GM19395 (cell line): ENCODE measurements around the gene GBX1.

Experiments
- ATAC-seq: cut with Tn5 transposase; IDR thresholded peaks from one replicate; pipeline ENCODE4 v1.9.1; 2021; ENCODE audit warnings: mild to moderate bottlenecking, moderate library complexity; ENCODE audit not compliant: unreplicated experiment

GBX1 gene

GRCh38 chr7:151167197-151167961 lies at the start of gene GBX1:
Gene GBX1, minus strand, starts transcription at chr7:151167694. Its CDS starts 146 bp downstream, at chr7:151167548.
- ATAC-seq: no peak

GRCh38 chr7:151215396-151215795 lies 47.9 kb upstream of the GBX1 start:
- ATAC-seq: no peak

- no peak for ATAC-seq
Measured at GRCh38 chr7:151213826-151214225, 46.3 kb upstream of the GBX1 start.

- no peak for ATAC-seq
Measured at GRCh38 chr7:151212626-151213025, 45.1 kb upstream of the GBX1 start.

DNA sequence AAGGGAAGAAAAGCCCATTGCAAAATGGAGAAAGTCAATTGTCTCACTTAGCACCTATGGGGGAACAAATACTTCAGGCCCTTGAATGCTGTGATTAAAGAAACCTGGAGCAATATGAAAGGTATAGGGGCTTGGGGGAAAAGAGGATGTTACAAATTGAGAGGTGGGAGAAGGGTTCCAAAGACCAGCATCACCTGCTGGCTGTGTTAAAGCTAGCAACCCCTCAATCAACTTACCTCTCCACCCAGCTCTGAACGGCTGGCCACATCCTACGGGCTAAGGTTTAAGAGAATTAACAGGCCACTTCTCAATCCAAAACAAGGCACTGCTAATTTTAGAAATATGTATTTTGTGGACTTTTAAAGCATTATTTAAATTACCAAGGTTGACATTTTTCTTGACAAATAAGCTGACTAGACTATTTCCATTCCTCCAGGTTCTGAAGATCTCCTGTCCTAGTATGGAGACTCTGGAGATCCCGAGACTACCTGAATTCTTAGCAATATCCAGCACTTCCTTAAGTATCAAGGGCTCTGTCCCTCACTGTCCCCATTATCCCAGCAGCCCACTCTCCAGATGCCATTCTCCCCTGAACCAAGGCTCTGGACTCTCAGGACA lies 43.8 kb upstream of the GBX1 start:
- no peak for ATAC-seq

DNA sequence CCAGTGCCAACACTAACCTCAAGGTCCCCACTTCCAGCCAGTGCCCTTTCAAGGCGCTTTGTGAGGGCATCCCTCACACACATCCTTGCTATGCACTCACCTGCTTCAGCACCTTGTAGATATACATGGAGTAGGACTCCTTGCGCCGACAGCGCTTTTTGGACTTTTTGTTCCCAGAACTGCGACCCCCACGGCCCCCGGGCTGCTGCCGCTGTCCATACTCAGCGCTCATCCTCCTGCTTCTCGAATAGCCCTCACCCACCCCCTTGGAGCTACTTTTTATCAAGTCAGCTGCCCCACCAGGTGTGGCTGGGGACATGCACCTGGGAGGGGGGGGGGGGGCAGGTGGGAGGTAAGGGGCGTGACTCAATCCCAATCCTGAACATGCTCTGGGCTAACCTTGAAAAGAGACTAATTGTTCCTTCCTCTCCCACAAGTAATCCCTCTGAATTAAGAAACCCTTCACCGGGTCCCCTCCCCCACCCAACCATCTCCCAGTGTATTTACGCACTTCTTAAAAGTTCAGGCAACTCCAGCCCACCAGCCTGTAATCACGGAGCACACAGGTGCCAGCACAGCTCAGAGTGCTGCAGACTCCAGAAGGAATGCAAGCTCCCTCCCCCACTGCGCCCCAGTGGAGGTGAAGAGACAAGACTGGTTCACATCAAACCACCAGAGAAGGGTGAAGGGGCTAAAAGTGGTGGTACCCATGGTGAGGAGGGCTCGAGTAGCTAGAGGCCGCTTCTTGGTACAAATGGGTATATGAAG lies 42.8 kb upstream of the GBX1 start, which contains the start of gene H2BK1:
H2BK1 (minus strand) TSS at position 402 of the 768 bp plus-strand sequence; CDS start at position 232, 170 bp downstream.
- no peak for ATAC-seq

- no peak for ATAC-seq
Measured at GRCh38 chr7:151209588-151209987, 42.1 kb upstream of the GBX1 start.

DNA sequence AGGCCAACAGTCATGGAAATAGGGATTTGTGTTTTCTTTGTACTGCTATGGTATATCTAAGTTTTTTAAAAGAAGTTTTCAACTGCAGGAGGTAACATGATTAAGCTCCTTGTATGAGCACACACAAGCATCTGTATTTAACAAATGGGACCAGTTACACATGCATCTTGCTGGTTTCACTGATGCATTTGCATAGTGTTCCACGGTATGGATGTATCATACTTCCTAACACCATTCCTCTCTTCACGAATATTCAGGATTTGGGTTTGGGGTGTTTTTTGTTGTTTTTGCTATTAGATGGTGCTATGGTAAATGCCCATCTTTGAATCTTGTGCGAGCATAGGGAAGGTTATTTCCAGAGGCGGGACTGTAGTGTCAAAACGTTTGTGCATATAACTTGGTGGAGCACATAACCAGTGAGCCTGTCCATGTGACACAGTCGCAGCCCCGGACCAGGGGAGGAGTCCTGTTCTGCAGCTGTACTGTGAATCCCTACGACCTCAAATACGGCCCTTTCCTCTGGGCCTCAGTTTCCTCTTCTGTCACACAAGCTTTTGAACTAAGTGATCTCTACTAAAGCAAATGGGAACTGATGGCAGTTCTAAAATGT lies 40.9 kb upstream of the GBX1 start:
- ATAC-seq: no peak

- no peak for ATAC-seq
Measured at GRCh38 chr7:151207804-151208203, 40.3 kb upstream of the GBX1 start.

GRCh38 chr7:151207315-151207714 lies 39.8 kb upstream of the GBX1 start:
- no peak for ATAC-seq

GRCh38 chr7:151206914-151207313 lies 39.4 kb upstream of the GBX1 start:
- ATAC-seq: no peak

DNA sequence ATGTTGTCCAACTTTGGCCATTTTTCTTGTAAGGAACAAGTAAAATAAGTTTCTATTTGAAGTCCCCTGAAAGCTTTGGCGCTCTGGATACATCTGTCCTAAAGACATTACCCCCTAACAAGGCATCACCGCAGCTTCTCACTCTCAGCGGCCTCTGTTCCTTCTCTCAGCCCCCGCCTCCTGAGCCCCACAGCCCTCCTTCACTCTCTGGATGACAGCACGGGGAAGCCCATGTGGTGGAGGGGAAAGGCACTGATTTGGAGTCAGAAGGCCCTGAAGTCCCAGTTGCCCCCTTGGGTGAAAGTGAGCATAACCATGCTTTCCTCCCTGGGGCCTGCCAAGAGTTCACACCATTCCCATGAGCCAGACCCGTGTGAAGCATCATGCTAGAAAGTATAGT lies 38.2 kb upstream of the GBX1 start:
- no peak for ATAC-seq

- no peak for ATAC-seq
Measured at GRCh38 chr7:151204383-151205032, 37.0 kb upstream of the GBX1 start.

GRCh38 chr7:151202836-151203235 lies 35.3 kb upstream of the GBX1 start:
- ATAC-seq: no peak

GRCh38 chr7:151201751-151202150 lies 34.3 kb upstream of the GBX1 start:
- ATAC-seq: no peak

DNA sequence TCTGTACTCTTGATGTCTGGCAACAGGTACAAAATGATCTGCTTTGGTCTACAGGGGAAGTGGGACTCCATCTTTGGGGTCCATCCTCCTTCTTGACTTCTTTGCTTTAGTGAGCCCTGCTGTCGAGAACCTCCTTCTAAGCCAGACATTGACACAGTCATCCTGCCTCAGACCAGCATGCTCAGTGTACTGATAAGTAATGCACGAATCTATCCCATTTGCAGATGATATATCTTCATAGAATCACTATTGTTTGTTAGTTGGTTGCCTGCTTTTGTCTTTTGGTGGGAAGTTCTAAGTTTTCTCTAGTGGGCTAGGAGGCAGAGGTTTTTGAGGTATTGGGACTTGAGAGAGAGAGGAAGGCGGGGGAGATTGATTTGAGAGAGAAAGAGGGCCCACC lies 33.9 kb upstream of the GBX1 start:
- ATAC-seq: no peak

- ATAC-seq: no peak
Measured at GRCh38 chr7:151198945-151199848, 31.7 kb upstream of the GBX1 start.

GRCh38 chr7:151197932-151198331 lies 30.4 kb upstream of the GBX1 start:
- ATAC-seq: no peak

- no peak for ATAC-seq
Measured at GRCh38 chr7:151195616-151196450, 28.3 kb upstream of the GBX1 start.
